Activated naive CD4-positive, alpha-beta T cell treated with anti-CD3 and anti-CD28 coated beads, Interleukin-2, amount 50 U/mL, for 72 hours (primary cell): ENCODE measurements around the gene GPATCH2L. TPM values are rescaled to one million over a fixed set of nuclear protein-coding genes. Genes with fewer than 3 reads are reported as not detected.
A peak's percentile ranks its signal among the peaks of the same experiment; 100 is the strongest.

Source experiments
- ATAC-seq, 2 donors: fragments of 150-1000 bp; cut with Tn5 transposase; 2 replicates each; pipeline ENCODE4 v1.10.0; 2021; ENCODE audit warnings: mild to moderate bottlenecking in 2 of 2, moderate library complexity in 2 of 2
- DNase-seq, 2 donors: peaks; one replicate each; pipeline ENCODE4 v3.0.0; 2021 to 2022; ENCODE audit warnings: low spot score in 2 of 2
- H3K27ac Mint-ChIP-seq, 2 donors: one replicate each; pipeline ENCODE4 v1.8.0; 2022; ENCODE audit warnings: mild to moderate bottlenecking in 2 of 2, mixed read lengths in 2 of 2
- H3K36me3 Mint-ChIP-seq, 2 donors: one replicate each; pipeline ENCODE4 v1.8.0; 2022; ENCODE audit warnings: mixed read lengths in 2 of 2
- H3K9me3 Mint-ChIP-seq, 2 donors: one replicate each; pipeline ENCODE4 v1.8.0; 2022; ENCODE audit warnings: mixed read lengths in 2 of 2
- total RNA-seq, 2 donors: library from RNA; stranded (reverse); gene quantifications; one replicate each; pipeline ENCODE4 v1.2.3, GENCODE V29; 2022

GPATCH2L gene
- total RNA-seq, result 10 to 100 TPM; 58.3 to 75.9 TPM

- ATAC-seq, result peak; percentile 90 to 96
- Mint-ChIP-seq H3K9me3 (peaks cover 8% of the 10 kb centered on the region in 2 donors), H3K36me3 (peaks cover 33 to 41% of the 10 kb centered on the region in 2 donors), H3K27ac (peak within 1 kb of the TSS; percentile 98 to 99)
- peak; percentile 95 to 97 for DNase-seq
Observed at GRCh38 chr14:76151398-76152332, at the start of gene GPATCH2L. Gene GPATCH2L (plus strand): TSS chr14:76151922. CDS start chr14:76154364, 2,442 bp downstream.

- peaks cover 5 to 6% of the 10 kb centered on the region in 2 donors for H3K36me3 Mint-ChIP-seq
- peaks cover 7 to 9% of the 10 kb centered on the region in 2 donors for H3K9me3 Mint-ChIP-seq
- DNase-seq (no peak), ATAC-seq (no peak)
- H3K27ac Mint-ChIP-seq, result no peak overlapping the region
Observed at GRCh38 chr14:76104802-76105355, 46.8 kb upstream of the GPATCH2L start.

- Mint-ChIP-seq H3K36me3 (peaks cover 5 to 6% of the 10 kb centered on the region in 2 donors), H3K9me3 (peaks cover 7 to 9% of the 10 kb centered on the region in 2 donors), H3K27ac (no peak overlapping the region)
- ATAC-seq (no peak), DNase-seq (no peak)
Observed at GRCh38 chr14:76106188-76106587, 45.5 kb upstream of the GPATCH2L start.

- Mint-ChIP-seq H3K9me3 (peaks cover 7 to 9% of the 10 kb centered on the region in 2 donors), H3K27ac (no peak overlapping the region), H3K36me3 (peaks cover 5 to 6% of the 10 kb centered on the region in 2 donors)
- ATAC-seq, result no peak
- no peak for DNase-seq
Observed at GRCh38 chr14:76109087-76109880, 42.4 kb upstream of the GPATCH2L start.

GRCh38 chr14:76112889-76113624 lies 38.7 kb upstream of the GPATCH2L start:
- Mint-ChIP-seq H3K9me3 (peaks cover 7 to 9% of the 10 kb centered on the region in 2 donors), H3K27ac (peak overlapping the region in 1 of 2 donors; percentile 74), H3K36me3 (peaks cover 5 to 6% of the 10 kb centered on the region in 2 donors)
- DNase-seq (no peak), ATAC-seq (no peak)

- H3K36me3 Mint-ChIP-seq, result peaks cover 2 to 4% of the 10 kb centered on the region in 2 donors
- ATAC-seq, result no peak
- no peak for DNase-seq
- peaks cover 2 to 4% of the 10 kb centered on the region in 2 donors for H3K9me3 Mint-ChIP-seq
- H3K27ac Mint-ChIP-seq, result no peak overlapping the region
Observed at GRCh38 chr14:76113691-76114090, 38.0 kb upstream of the GPATCH2L start.

GRCh38 chr14:76115010-76115422 lies 36.7 kb upstream of the GPATCH2L start:
- no peaks in the 10 kb centered on the region for H3K9me3 Mint-ChIP-seq
- H3K27ac Mint-ChIP-seq, result no peak overlapping the region
- DNase-seq (no peak), ATAC-seq (no peak)
- H3K36me3 Mint-ChIP-seq, result no peaks in the 10 kb centered on the region

GRCh38 chr14:76117789-76118484 lies 33.8 kb upstream of the GPATCH2L start:
- Mint-ChIP-seq H3K27ac (no peak overlapping the region), H3K36me3 (no peaks in the 10 kb centered on the region), H3K9me3 (no peaks in the 10 kb centered on the region)
- DNase-seq, result no peak
- ATAC-seq, result no peak

- no peaks in the 10 kb centered on the region for H3K36me3 Mint-ChIP-seq
Observed at GRCh38 chr14:76118594-76118993, 33.1 kb upstream of the GPATCH2L start.

GRCh38 chr14:76121089-76121748 lies 30.5 kb upstream of the GPATCH2L start:
- Mint-ChIP-seq H3K9me3 (no peaks in the 10 kb centered on the region), H3K36me3 (no peaks in the 10 kb centered on the region), H3K27ac (no peak overlapping the region)
- DNase-seq, result no peak
- ATAC-seq, result no peak

More at GRCh38 chr14:76118594-76118993, 33.1 kb upstream of the GPATCH2L start:
- H3K9me3 Mint-ChIP-seq, result no peaks in the 10 kb centered on the region
- ATAC-seq, result no peak
- no peak overlapping the region for H3K27ac Mint-ChIP-seq
- DNase-seq, result no peak

GRCh38 chr14:76123426-76124225 lies 28.1 kb upstream of the GPATCH2L start:
- no peaks in the 10 kb centered on the region for H3K36me3 Mint-ChIP-seq
- H3K9me3 Mint-ChIP-seq, result peaks cover 3 to 4% of the 10 kb centered on the region in 2 donors
- ATAC-seq (no peak), DNase-seq (no peak)
- H3K27ac Mint-ChIP-seq, result peak overlapping the region in 1 of 2 donors; percentile 32

- ATAC-seq (no peak), DNase-seq (no peak)
- Mint-ChIP-seq H3K27ac (no peak overlapping the region), H3K9me3 (peaks cover 3 to 4% of the 10 kb centered on the region in 2 donors), H3K36me3 (no peaks in the 10 kb centered on the region)
Observed at GRCh38 chr14:76125511-76125910, 26.2 kb upstream of the GPATCH2L start.

- Mint-ChIP-seq H3K9me3 (peaks cover 3 to 4% of the 10 kb centered on the region in 2 donors), H3K27ac (no peak overlapping the region), H3K36me3 (no peaks in the 10 kb centered on the region)
- no peak for DNase-seq
- no peak for ATAC-seq
Observed at GRCh38 chr14:76126076-76126475, 25.6 kb upstream of the GPATCH2L start.

- ATAC-seq, result no peak
- no peak for DNase-seq
- Mint-ChIP-seq H3K27ac (no peak overlapping the region), H3K9me3 (peaks cover 3 to 4% of the 10 kb centered on the region in 2 donors), H3K36me3 (no peaks in the 10 kb centered on the region)
Observed at GRCh38 chr14:76129851-76130576, 21.7 kb upstream of the GPATCH2L start.
